Measurements from ENCODE around the gene SLC6A16.

The SLC6A16 gene

DNA sequence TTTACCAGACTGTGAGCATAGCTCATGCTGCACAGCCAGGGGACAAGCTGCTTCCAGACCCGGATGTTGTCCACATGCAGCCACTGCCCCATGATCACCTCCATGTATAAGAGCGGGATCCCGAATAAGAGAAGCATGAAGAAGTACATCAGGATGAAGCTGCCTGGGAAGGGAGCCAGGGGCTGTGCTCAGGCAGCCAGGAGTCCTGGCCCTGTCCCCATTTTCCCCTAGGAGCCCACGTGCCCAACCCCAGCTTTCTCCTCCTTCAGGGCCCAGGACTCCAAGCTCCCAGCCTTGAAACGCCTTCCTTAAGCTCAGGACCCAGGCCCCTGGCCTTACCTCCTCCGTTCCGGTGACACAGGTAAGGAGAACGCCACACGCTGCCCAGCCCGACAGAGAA lies 69.3 kb downstream of the SLC6A16 start:
- Histone ChIP-seq H3K9ac (ENCODE audit: low read length) (no peak overlapping the region), H3K18ac (ENCODE audit: low read depth in 1 of 2, low read length in 2 of 2) (no peak overlapping the region), H2AK5ac (ENCODE audit: low read length, severe bottlenecking) (no peak overlapping the region), H2BK120ac (ENCODE audit: low read depth, low read length) (no peak overlapping the region), H3K79me1 (replicated peaks; ENCODE audit: low read length, poor library complexity, severe bottlenecking) (no peaks in the 10 kb centered on the region), H3K14ac (ENCODE audit: low read length in 2 of 2) (no peak overlapping the region), H3K4ac (ENCODE audit: low read depth in 1 of 2, low read length in 2 of 2) (no peak overlapping the region), H3K23ac (ENCODE audit: low read length in 2 of 2) (no peak overlapping the region), H3K4me1 (ENCODE audit: control insufficient read depth, insufficient read depth, low read depth, low read length) (no peaks in the 10 kb centered on the region), H4K8ac (ENCODE audit: low read length) (no peak overlapping the region), H2AFZ (ENCODE audit: low read depth, low read length) (no peak overlapping the region), H3K27ac (ENCODE audit: low read length, poor library complexity, severe bottlenecking) (no peak overlapping the region), H3K27me3 (ENCODE audit: control insufficient read depth in 1 of 2, insufficient read depth in 1 of 2, low read length in 2 of 2) (no peaks in the 10 kb centered on the region), H4K91ac (ENCODE audit: low read length) (no peak overlapping the region), H3K4me3 (ENCODE audit: insufficient read depth in 1 of 2, low read depth in 1 of 2, low read length in 2 of 2) (no peak overlapping the region), H2BK15ac (ENCODE audit: low read depth, poor library complexity, severe bottlenecking) (no peak overlapping the region), H2BK5ac (ENCODE audit: low read depth, low read length, poor library complexity, severe bottlenecking) (no peak overlapping the region), H3K36me3 (ENCODE audit: control insufficient read depth in 1 of 2, insufficient read depth in 2 of 2, low read depth in 1 of 2, low read length in 2 of 2) (no peaks in the 10 kb centered on the region), H3K4me2 (ENCODE audit: low read length, poor library complexity, severe bottlenecking) (no peak overlapping the region), H2BK12ac (ENCODE audit: low read length in 2 of 2) (no peak overlapping the region), H3K9me3 (ENCODE audit: control insufficient read depth, low read length) (peaks cover 31% of the 10 kb centered on the region)
- 72% methylated on average over 10 of the region's 10 CpGs for WGBS
- no peak for DNase-seq

DNA sequence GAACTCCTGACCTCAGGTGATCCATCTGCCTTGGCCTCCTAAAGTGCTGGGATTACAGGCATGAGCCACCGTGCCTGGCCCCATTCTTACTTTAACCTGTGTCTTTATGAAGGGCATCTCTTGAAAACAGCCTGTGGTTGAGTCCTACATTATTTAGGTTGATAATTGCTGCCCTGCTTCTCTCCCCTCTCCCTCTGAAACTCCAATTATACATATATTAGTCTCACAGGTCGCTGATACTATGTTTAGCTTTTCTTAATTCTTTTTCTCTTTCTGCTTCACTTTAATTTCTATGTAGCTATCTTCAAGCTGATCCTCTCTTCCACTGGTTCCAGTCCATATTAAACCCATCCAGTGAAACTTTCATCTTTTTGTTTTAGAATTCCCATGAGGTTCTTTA lies 75.1 kb downstream of the SLC6A16 start:
- Histone ChIP-seq H3K18ac (ENCODE audit: low read depth in 1 of 2, low read length in 2 of 2) (no peak overlapping the region), H3K14ac (ENCODE audit: low read length in 2 of 2) (no peak overlapping the region), H3K36me3 (ENCODE audit: control insufficient read depth in 1 of 2, insufficient read depth in 2 of 2, low read depth in 1 of 2, low read length in 2 of 2) (no peaks in the 10 kb centered on the region), H2BK15ac (ENCODE audit: low read depth, poor library complexity, severe bottlenecking) (no peak overlapping the region), H2AFZ (ENCODE audit: low read depth, low read length) (no peak overlapping the region), H2BK5ac (ENCODE audit: low read depth, low read length, poor library complexity, severe bottlenecking) (no peak overlapping the region), H3K4me1 (ENCODE audit: control insufficient read depth, insufficient read depth, low read depth, low read length) (no peaks in the 10 kb centered on the region), H3K4me3 (ENCODE audit: insufficient read depth in 1 of 2, low read depth in 1 of 2, low read length in 2 of 2) (no peak overlapping the region), H3K4me2 (ENCODE audit: low read length, poor library complexity, severe bottlenecking) (no peak overlapping the region), H3K27me3 (ENCODE audit: control insufficient read depth in 1 of 2, insufficient read depth in 1 of 2, low read length in 2 of 2) (no peaks in the 10 kb centered on the region), H3K9me3 (ENCODE audit: control insufficient read depth, low read length) (peaks cover 4% of the 10 kb centered on the region), H2BK12ac (ENCODE audit: low read length in 2 of 2) (no peak overlapping the region), H2BK120ac (ENCODE audit: low read depth, low read length) (no peak overlapping the region), H3K79me1 (replicated peaks; ENCODE audit: low read length, poor library complexity, severe bottlenecking) (no peaks in the 10 kb centered on the region), H4K8ac (ENCODE audit: low read length) (no peak overlapping the region), H3K9ac (ENCODE audit: low read length) (no peak overlapping the region), H4K91ac (ENCODE audit: low read length) (no peak overlapping the region), H3K4ac (ENCODE audit: low read depth in 1 of 2, low read length in 2 of 2) (no peak overlapping the region), H3K23ac (ENCODE audit: low read length in 2 of 2) (no peak overlapping the region), H3K27ac (ENCODE audit: low read length, poor library complexity, severe bottlenecking) (no peak overlapping the region), H2AK5ac (ENCODE audit: low read length, severe bottlenecking) (no peak overlapping the region)
- WGBS: 57% methylated on average over 1 of the region's 2 CpGs
- DNase-seq: no peak

DNA sequence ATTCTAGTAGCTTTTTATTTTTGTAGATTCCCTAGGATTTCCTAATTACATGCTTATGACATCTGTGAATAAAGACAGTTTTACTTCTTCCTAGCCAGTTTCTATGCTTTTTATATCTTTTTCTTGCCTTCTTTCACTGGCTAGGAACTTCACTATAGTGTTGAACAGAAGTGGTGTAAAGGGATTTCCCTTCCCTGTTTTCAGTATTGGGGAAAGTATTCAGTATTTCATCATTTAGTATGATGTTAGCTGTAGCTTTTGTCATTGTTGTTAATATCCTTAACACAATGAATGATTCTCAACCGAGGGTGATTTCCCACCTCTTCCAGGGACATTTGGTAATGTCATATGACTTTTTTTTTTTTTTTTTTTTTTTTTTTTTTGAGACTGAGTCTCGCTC lies 77.3 kb downstream of the SLC6A16 start:
- Histone ChIP-seq H3K14ac (ENCODE audit: low read length in 2 of 2) (no peak overlapping the region), H4K8ac (ENCODE audit: low read length) (no peak overlapping the region), H3K4me3 (ENCODE audit: insufficient read depth in 1 of 2, low read depth in 1 of 2, low read length in 2 of 2) (no peak overlapping the region), H2BK120ac (ENCODE audit: low read depth, low read length) (no peak overlapping the region), H3K4ac (ENCODE audit: low read depth in 1 of 2, low read length in 2 of 2) (no peak overlapping the region), H3K9ac (ENCODE audit: low read length) (no peak overlapping the region), H3K79me1 (replicated peaks; ENCODE audit: low read length, poor library complexity, severe bottlenecking) (no peaks in the 10 kb centered on the region), H3K27ac (ENCODE audit: low read length, poor library complexity, severe bottlenecking) (no peak overlapping the region), H3K23ac (ENCODE audit: low read length in 2 of 2) (no peak overlapping the region), H3K4me2 (ENCODE audit: low read length, poor library complexity, severe bottlenecking) (no peak overlapping the region), H2BK15ac (ENCODE audit: low read depth, poor library complexity, severe bottlenecking) (no peak overlapping the region), H2BK5ac (ENCODE audit: low read depth, low read length, poor library complexity, severe bottlenecking) (no peak overlapping the region), H2BK12ac (ENCODE audit: low read length in 2 of 2) (no peak overlapping the region), H3K27me3 (ENCODE audit: control insufficient read depth in 1 of 2, insufficient read depth in 1 of 2, low read length in 2 of 2) (no peaks in the 10 kb centered on the region), H2AK5ac (ENCODE audit: low read length, severe bottlenecking) (no peak overlapping the region), H4K91ac (ENCODE audit: low read length) (no peak overlapping the region), H3K36me3 (ENCODE audit: control insufficient read depth in 1 of 2, insufficient read depth in 2 of 2, low read depth in 1 of 2, low read length in 2 of 2) (no peaks in the 10 kb centered on the region), H3K4me1 (ENCODE audit: control insufficient read depth, insufficient read depth, low read depth, low read length) (no peaks in the 10 kb centered on the region), H3K9me3 (ENCODE audit: control insufficient read depth, low read length) (peaks cover 4% of the 10 kb centered on the region), H2AFZ (ENCODE audit: low read depth, low read length) (no peak overlapping the region), H3K18ac (ENCODE audit: low read depth in 1 of 2, low read length in 2 of 2) (no peak overlapping the region)
- DNase-seq: no peak
- no CpG with 5 or more reads among the region's 2 CpGs for WGBS

DNA sequence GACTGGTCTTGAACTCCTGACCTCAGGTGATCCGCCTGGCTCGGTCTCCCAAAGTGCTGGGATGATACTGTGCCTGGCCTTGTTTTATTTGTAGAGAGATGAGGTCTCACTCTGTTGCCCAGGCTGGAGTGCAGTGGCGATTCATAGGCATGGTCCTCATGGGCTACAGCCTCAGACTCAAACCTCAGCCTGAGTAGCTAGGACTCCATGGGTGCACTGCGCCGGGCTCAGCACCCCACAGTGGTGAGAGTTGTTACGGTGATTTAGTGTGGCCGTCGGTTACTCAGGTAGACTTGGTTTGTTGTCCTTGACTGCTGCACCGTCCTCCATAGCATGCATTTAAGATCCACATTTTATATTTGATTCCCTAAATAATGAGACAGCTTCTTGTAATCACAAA lies 80.7 kb downstream of the SLC6A16 start:
- H3K14ac ChIP-seq (ENCODE audit: low read length in 2 of 2): no peak overlapping the region
- no peak overlapping the region for H3K9ac ChIP-seq (ENCODE audit: low read length)
- no peak overlapping the region for H2BK5ac ChIP-seq (ENCODE audit: low read depth, low read length, poor library complexity, severe bottlenecking)
- no peak overlapping the region for H3K4ac ChIP-seq (ENCODE audit: low read depth in 1 of 2, low read length in 2 of 2)
- no peaks in the 10 kb centered on the region for H3K4me1 ChIP-seq (ENCODE audit: control insufficient read depth, insufficient read depth, low read depth, low read length)
- H2BK12ac ChIP-seq (ENCODE audit: low read length in 2 of 2): no peak overlapping the region
- no peak overlapping the region for H2AFZ ChIP-seq (ENCODE audit: low read depth, low read length)
- no peak overlapping the region for H3K18ac ChIP-seq (ENCODE audit: low read depth in 1 of 2, low read length in 2 of 2)
- H3K4me3 ChIP-seq (ENCODE audit: insufficient read depth in 1 of 2, low read depth in 1 of 2, low read length in 2 of 2): no peak overlapping the region
- H4K91ac ChIP-seq (ENCODE audit: low read length): no peak overlapping the region
- H3K23ac ChIP-seq (ENCODE audit: low read length in 2 of 2): no peak overlapping the region
- H2BK15ac ChIP-seq (ENCODE audit: low read depth, poor library complexity, severe bottlenecking): no peak overlapping the region
- H3K79me1 ChIP-seq (replicated peaks; ENCODE audit: low read length, poor library complexity, severe bottlenecking): no peaks in the 10 kb centered on the region
- H3K4me2 ChIP-seq (ENCODE audit: low read length, poor library complexity, severe bottlenecking): no peak overlapping the region
- H3K36me3 ChIP-seq (ENCODE audit: control insufficient read depth in 1 of 2, insufficient read depth in 2 of 2, low read depth in 1 of 2, low read length in 2 of 2): no peaks in the 10 kb centered on the region
- no peak overlapping the region for H2AK5ac ChIP-seq (ENCODE audit: low read length, severe bottlenecking)
- no peak overlapping the region for H2BK120ac ChIP-seq (ENCODE audit: low read depth, low read length)
- DNase-seq: no peak
- H4K8ac ChIP-seq (ENCODE audit: low read length): no peak overlapping the region
- H3K27me3 ChIP-seq (ENCODE audit: control insufficient read depth in 1 of 2, insufficient read depth in 1 of 2, low read length in 2 of 2): no peaks in the 10 kb centered on the region
- no peak overlapping the region for H3K27ac ChIP-seq (ENCODE audit: low read length, poor library complexity, severe bottlenecking)
- H3K9me3 ChIP-seq (ENCODE audit: control insufficient read depth, low read length): no peaks in the 10 kb centered on the region
- 98% methylated on average over 9 of the region's 9 CpGs for WGBS
